ENCODE measurements around the gene OR52A5. TPM values are rescaled to one million over a fixed set of nuclear protein-coding genes. Genes with fewer than 3 reads are reported as not detected.

The OR52A5 gene
- total RNA-seq, 1 experiment from 2014 or later, result 0.11 TPM

DNA sequence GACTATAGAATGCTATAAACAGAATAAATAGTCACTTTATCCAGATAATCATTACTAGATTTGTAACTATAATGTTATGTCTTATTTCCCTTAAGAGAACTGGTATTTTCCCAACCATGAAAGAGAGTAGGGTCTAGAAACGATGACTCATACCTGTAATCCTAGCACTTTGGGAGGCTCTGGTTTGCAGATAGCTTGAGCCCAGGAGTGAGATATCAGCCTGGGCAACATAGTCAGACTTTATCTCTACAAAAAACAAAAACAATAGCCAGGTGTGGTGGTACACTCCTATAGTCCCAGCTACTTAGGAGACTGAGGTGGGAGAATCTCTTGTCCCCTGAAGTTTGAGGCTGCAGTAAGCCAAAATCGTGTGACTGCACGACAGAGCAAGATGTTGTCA lies 30.9 kb downstream of the OR52A5 start (continued):
- TF ChIP-seq, protein P1, sequence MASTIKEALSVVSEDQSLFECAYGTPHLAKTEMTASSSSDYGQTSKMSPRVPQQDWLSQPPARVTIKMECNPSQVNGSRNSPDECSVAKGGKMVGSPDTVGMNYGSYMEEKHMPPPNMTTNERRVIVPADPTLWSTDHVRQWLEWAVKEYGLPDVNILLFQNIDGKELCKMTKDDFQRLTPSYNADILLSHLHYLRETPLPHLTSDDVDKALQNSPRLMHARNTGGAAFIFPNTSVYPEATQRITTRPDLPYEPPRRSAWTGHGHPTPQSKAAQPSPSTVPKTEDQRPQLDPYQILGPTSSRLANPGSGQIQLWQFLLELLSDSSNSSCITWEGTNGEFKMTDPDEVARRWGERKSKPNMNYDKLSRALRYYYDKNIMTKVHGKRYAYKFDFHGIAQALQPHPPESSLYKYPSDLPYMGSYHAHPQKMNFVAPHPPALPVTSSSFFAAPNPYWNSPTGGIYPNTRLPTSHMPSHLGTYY (CRISPR knock-in tag; IDR thresholded peaks at IDR 0.05), result no peak

DNA sequence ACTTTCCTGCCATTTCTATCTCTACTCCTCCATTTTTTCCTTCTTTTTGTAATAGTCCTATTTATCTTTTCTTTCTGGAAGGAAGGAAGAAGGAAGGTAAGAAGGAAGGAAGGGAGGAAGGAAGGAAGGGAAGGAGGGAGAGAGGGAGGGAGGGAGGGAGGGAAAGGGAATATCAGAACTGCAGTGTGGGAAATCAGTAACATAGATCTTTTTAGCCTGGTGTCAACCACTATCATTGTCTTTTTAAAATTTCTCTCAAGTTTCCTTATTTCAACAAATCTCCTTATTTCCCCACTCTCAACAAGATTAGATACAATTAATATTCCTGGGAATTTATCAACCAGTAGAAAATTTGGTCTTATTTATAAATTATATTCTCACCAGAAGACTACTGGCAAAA lies 35.1 kb downstream of the OR52A5 start:
- no peak overlapping the region for H3K4me3 Mint-ChIP-seq
- ChIA-PET POLR2A (no interaction called here), CTCF (no interaction called here)
- H3K27ac Mint-ChIP-seq, result no peak overlapping the region
- H3K36me3 Mint-ChIP-seq, result no peaks in the 10 kb centered on the region
- no peak for DNase-seq (ENCODE audit: low spot score)
- peaks cover 10% of the 10 kb centered on the region for H3K4me1 Mint-ChIP-seq
- no peak for ATAC-seq
- no peaks in the 10 kb centered on the region; the same call in 1 of the 2 replicates for H3K27me3 Mint-ChIP-seq (ENCODE audit: low read depth)
- no peaks in the 10 kb centered on the region for H3K9me3 Mint-ChIP-seq
- TF ChIP-seq, protein P2, sequence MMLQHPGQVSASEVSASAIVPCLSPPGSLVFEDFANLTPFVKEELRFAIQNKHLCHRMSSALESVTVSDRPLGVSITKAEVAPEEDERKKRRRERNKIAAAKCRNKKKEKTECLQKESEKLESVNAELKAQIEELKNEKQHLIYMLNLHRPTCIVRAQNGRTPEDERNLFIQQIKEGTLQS (CRISPR knock-in tag; conservative IDR thresholded peaks at IDR 0.05), result no peak
- TF ChIP-seq EMX1 (CRISPR knock-in tag; IDR thresholded peaks at IDR 0.05) (no peak), ZNF416 (CRISPR knock-in tag; IDR thresholded peaks at IDR 0.05) (no peak), NFYB (CRISPR knock-in tag; conservative IDR thresholded peaks at IDR 0.05; ENCODE audit: low read depth) (no peak), FOXK1 (CRISPR knock-in tag; IDR thresholded peaks at IDR 0.05) (no peak), HMGA2 (CRISPR knock-in tag; IDR thresholded peaks at IDR 0.05) (no peak), TCF7 (CRISPR knock-in tag; IDR thresholded peaks at IDR 0.05; ENCODE audit: low read depth) (no peak), NR2C2 (CRISPR knock-in tag; IDR thresholded peaks at IDR 0.05) (no peak), OVOL2 (CRISPR knock-in tag; IDR thresholded peaks at IDR 0.05; ENCODE audit: borderline replicate concordance) (no peak)
- TF ChIP-seq, protein P3, sequence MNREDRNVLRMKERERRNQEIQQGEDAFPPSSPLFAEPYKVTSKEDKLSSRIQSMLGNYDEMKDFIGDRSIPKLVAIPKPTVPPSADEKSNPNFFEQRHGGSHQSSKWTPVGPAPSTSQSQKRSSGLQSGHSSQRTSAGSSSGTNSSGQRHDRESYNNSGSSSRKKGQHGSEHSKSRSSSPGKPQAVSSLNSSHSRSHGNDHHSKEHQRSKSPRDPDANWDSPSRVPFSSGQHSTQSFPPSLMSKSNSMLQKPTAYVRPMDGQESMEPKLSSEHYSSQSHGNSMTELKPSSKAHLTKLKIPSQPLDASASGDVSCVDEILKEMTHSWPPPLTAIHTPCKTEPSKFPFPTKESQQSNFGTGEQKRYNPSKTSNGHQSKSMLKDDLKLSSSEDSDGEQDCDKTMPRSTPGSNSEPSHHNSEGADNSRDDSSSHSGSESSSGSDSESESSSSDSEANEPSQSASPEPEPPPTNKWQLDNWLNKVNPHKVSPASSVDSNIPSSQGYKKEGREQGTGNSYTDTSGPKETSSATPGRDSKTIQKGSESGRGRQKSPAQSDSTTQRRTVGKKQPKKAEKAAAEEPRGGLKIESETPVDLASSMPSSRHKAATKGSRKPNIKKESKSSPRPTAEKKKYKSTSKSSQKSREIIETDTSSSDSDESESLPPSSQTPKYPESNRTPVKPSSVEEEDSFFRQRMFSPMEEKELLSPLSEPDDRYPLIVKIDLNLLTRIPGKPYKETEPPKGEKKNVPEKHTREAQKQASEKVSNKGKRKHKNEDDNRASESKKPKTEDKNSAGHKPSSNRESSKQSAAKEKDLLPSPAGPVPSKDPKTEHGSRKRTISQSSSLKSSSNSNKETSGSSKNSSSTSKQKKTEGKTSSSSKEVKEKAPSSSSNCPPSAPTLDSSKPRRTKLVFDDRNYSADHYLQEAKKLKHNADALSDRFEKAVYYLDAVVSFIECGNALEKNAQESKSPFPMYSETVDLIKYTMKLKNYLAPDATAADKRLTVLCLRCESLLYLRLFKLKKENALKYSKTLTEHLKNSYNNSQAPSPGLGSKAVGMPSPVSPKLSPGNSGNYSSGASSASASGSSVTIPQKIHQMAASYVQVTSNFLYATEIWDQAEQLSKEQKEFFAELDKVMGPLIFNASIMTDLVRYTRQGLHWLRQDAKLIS (CRISPR knock-in tag; IDR thresholded peaks at IDR 0.05; ENCODE audit: borderline replicate concordance), result no peak
- TF ChIP-seq, protein P4, sequence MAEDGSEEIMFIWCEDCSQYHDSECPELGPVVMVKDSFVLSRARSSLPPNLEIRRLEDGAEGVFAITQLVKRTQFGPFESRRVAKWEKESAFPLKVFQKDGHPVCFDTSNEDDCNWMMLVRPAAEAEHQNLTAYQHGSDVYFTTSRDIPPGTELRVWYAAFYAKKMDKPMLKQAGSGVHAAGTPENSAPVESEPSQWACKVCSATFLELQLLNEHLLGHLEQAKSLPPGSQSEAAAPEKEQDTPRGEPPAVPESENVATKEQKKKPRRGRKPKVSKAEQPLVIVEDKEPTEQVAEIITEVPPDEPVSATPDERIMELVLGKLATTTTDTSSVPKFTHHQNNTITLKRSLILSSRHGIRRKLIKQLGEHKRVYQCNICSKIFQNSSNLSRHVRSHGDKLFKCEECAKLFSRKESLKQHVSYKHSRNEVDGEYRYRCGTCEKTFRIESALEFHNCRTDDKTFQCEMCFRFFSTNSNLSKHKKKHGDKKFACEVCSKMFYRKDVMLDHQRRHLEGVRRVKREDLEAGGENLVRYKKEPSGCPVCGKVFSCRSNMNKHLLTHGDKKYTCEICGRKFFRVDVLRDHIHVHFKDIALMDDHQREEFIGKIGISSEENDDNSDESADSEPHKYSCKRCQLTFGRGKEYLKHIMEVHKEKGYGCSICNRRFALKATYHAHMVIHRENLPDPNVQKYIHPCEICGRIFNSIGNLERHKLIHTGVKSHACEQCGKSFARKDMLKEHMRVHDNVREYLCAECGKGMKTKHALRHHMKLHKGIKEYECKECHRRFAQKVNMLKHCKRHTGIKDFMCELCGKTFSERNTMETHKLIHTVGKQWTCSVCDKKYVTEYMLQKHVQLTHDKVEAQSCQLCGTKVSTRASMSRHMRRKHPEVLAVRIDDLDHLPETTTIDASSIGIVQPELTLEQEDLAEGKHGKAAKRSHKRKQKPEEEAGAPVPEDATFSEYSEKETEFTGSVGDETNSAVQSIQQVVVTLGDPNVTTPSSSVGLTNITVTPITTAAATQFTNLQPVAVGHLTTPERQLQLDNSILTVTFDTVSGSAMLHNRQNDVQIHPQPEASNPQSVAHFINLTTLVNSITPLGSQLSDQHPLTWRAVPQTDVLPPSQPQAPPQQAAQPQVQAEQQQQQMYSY (CRISPR knock-in tag; IDR thresholded peaks at IDR 0.05), result no peak
- TF ChIP-seq, protein P5, sequence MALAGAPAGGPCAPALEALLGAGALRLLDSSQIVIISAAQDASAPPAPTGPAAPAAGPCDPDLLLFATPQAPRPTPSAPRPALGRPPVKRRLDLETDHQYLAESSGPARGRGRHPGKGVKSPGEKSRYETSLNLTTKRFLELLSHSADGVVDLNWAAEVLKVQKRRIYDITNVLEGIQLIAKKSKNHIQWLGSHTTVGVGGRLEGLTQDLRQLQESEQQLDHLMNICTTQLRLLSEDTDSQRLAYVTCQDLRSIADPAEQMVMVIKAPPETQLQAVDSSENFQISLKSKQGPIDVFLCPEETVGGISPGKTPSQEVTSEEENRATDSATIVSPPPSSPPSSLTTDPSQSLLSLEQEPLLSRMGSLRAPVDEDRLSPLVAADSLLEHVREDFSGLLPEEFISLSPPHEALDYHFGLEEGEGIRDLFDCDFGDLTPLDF (CRISPR knock-in tag; IDR thresholded peaks at IDR 0.05), result no peak
- TF ChIP-seq, protein P6, sequence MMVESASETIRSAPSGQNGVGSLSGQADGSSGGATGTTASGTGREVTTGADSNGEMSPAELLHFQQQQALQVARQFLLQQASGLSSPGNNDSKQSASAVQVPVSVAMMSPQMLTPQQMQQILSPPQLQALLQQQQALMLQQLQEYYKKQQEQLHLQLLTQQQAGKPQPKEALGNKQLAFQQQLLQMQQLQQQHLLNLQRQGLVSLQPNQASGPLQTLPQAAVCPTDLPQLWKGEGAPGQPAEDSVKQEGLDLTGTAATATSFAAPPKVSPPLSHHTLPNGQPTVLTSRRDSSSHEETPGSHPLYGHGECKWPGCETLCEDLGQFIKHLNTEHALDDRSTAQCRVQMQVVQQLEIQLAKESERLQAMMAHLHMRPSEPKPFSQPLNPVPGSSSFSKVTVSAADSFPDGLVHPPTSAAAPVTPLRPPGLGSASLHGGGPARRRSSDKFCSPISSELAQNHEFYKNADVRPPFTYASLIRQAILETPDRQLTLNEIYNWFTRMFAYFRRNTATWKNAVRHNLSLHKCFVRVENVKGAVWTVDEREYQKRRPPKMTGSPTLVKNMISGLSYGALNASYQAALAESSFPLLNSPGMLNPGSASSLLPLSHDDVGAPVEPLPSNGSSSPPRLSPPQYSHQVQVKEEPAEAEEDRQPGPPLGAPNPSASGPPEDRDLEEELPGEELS (CRISPR knock-in tag; IDR thresholded peaks at IDR 0.05), result no peak
- TF ChIP-seq, protein P7, sequence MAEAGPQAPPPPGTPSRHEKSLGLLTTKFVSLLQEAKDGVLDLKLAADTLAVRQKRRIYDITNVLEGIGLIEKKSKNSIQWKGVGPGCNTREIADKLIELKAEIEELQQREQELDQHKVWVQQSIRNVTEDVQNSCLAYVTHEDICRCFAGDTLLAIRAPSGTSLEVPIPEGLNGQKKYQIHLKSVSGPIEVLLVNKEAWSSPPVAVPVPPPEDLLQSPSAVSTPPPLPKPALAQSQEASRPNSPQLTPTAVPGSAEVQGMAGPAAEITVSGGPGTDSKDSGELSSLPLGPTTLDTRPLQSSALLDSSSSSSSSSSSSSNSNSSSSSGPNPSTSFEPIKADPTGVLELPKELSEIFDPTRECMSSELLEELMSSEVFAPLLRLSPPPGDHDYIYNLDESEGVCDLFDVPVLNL (CRISPR knock-in tag; IDR thresholded peaks at IDR 0.05; ENCODE audit: borderline replicate concordance, low read depth), result no peak
- TF ChIP-seq, protein P8, sequence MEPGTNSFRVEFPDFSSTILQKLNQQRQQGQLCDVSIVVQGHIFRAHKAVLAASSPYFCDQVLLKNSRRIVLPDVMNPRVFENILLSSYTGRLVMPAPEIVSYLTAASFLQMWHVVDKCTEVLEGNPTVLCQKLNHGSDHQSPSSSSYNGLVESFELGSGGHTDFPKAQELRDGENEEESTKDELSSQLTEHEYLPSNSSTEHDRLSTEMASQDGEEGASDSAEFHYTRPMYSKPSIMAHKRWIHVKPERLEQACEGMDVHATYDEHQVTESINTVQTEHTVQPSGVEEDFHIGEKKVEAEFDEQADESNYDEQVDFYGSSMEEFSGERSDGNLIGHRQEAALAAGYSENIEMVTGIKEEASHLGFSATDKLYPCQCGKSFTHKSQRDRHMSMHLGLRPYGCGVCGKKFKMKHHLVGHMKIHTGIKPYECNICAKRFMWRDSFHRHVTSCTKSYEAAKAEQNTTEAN (CRISPR knock-in tag; IDR thresholded peaks at IDR 0.05), result no peak

Data from WTC11 (cell line).